DOHH2 (cell line): Measurements from ENCODE around the gene MAP6.
"Not testable (repeated sequence)": the region's sequence is repeated elsewhere in the genome, so short reads cannot be mapped to it uniquely, and the experiment has no call there.

ENCODE experiments used
- H3F3A ChIP-seq: fragments of 200-600 bp; sonication (generic), shearing (Covaris generic); 2 replicates; pipeline ENCODE4 v1.6.0; 2016; ENCODE audit warnings: antibody characterized with exemption, mild to moderate bottlenecking; ENCODE audit not compliant: control insufficient read depth, insufficient read depth
- H3K27ac ChIP-seq: fragments of 200-600 bp; sonication (generic); 2 replicates; pipeline ENCODE4 v1.5.1; 2014; ENCODE audit warnings: low read depth, mild to moderate bottlenecking, low read length, moderate library complexity
- H3K27me3 ChIP-seq: fragments of 200-600 bp; sonication (generic); 2 replicates; pipeline ENCODE4 v1.6.1; 2014; ENCODE audit warnings: mild to moderate bottlenecking, low read length, mixed read lengths; ENCODE audit not compliant: control insufficient read depth
- H3K36me3 ChIP-seq: fragments of 200-600 bp; sonication (generic); 2 replicates; pipeline ENCODE4 v1.6.1; 2014; ENCODE audit warnings: mild to moderate bottlenecking, low read length, moderate library complexity, mixed read lengths; ENCODE audit not compliant: control insufficient read depth
- H3K4me1 ChIP-seq: fragments of 200-600 bp; sonication (generic); 2 replicates; pipeline ENCODE4 v1.6.1; 2014; ENCODE audit warnings: mild to moderate bottlenecking, low read length, mixed read lengths; ENCODE audit not compliant: control insufficient read depth
- H3K4me2 ChIP-seq: fragments of 200-600 bp; sonication (generic); 2 replicates; pipeline ENCODE4 v1.6.0; 2014; ENCODE audit warnings: mild to moderate bottlenecking, low read length, moderate library complexity
- H3K4me3 ChIP-seq: fragments of 200-600 bp; sonication (generic); 2 replicates; pipeline ENCODE4 v1.5.1; 2014; ENCODE audit warnings: mild to moderate bottlenecking, low read length, mixed read lengths
- H3K79me2 ChIP-seq: fragments of 200-600 bp; sonication (generic); 2 replicates; pipeline ENCODE4 v1.6.1; 2014; ENCODE audit warnings: mild to moderate bottlenecking, low read length, mixed read lengths; ENCODE audit not compliant: control insufficient read depth
- H3K9me2 ChIP-seq: fragments of 200-600 bp; sonication (generic); replicated peaks from 2 replicates; pipeline ENCODE4 v1.6.1; 2014; ENCODE audit warnings: mild to moderate bottlenecking, low read length, mixed read lengths; ENCODE audit not compliant: control insufficient read depth
- H3K9me3 ChIP-seq: fragments of 200-600 bp; sonication (generic); 2 replicates; pipeline ENCODE4 v1.6.1; 2014; ENCODE audit warnings: antibody characterized with exemption, low read length, mixed read lengths; ENCODE audit not compliant: control insufficient read depth, insufficient read depth
- H4K20me1 ChIP-seq: fragments of 200-600 bp; sonication (generic); 2 replicates; pipeline ENCODE4 v1.6.0; 2014; ENCODE audit warnings: low read depth, mild to moderate bottlenecking, antibody characterized with exemption, low read length, moderate library complexity; ENCODE audit not compliant: control insufficient read depth, insufficient read depth
- CTCF ChIP-seq: fragments of 200-600 bp; sonication (generic); IDR thresholded peaks from one replicate; pipeline ENCODE4 v1.5.1; 2014; ENCODE audit warnings: antibody characterized with exemption, mild to moderate bottlenecking, low read depth, low read length; ENCODE audit not compliant: poor library complexity, severe bottlenecking
- EZH2phosphoT487 ChIP-seq: fragments of 200-600 bp; sonication (generic); IDR thresholded peaks from 2 replicates; pipeline ENCODE4 v1.6.1; 2017; ENCODE audit warnings: borderline replicate concordance, mild to moderate bottlenecking, antibody characterized with exemption, low read length, moderate library complexity, mixed read lengths

The MAP6 gene

DNA sequence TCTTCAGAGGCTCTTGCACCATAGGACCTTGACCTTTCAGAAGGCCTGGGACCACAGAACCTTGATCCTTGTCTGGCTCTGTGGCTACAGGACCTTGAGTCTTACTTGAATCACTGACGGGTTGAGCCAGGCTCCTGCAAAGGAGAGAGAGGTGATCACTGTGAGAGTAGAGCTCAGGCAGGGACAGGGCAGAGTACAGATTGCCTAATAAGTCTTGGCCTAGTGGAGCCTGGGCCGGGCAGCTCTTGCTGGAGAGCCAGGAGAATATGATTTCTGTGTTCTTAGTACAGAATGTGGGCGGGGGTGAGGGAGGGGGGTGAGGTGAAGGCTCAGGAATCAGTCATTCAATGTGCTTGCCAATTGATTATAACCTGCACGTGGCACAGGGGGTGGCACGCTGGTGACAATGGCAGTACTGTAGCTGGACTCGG, 80.8 kb downstream of the MAP6 start:
- Histone ChIP-seq H3K27ac (no peak overlapping the region), H3K36me3 (no peaks in the 10 kb centered on the region), H3F3A (no peaks in the 10 kb centered on the region), H4K20me1 (no peaks in the 10 kb centered on the region), H3K9me2 (no peaks in the 10 kb centered on the region), H3K9me3 (no peaks in the 10 kb centered on the region), H3K4me1 (0 out of 2 replicates have a peak, but pooled peaks cover 5% of the 10 kb centered on the region), H3K4me3 (no peak overlapping the region), H3K4me2 (no peak overlapping the region), H3K79me2 (no peaks in the 10 kb centered on the region), H3K27me3 (peaks cover 17% of the 10 kb centered on the region)
- no peak for TF ChIP-seq CTCF
- TF ChIP-seq EZH2phosphoT487 = no peak

DNA sequence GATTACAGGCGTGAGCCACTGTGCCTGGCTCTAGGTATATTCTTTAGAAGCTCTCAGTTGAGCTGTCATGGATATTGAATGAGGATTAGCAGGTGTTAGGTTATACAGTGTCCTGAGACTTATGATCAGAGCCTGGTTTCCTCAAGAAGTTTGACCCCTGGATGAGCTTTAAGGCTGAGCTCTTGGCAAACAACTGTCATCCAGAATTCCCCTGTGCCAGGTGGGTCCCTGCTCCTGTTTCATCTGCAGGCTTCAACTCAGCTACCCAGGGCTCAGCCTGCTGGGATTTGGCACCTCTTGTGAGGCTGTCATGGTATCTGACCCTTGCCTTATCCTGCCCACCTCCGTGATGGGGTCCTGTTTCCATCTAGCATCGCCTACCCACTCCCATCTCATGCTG, 82.4 kb downstream of the MAP6 start:
- TF ChIP-seq CTCF (no peak), EZH2phosphoT487 (no peak)
- Histone ChIP-seq H4K20me1 (no peaks in the 10 kb centered on the region), H3F3A (no peaks in the 10 kb centered on the region), H3K27ac (no peak overlapping the region), H3K4me3 (no peak overlapping the region), H3K9me3 (no peaks in the 10 kb centered on the region), H3K9me2 (no peaks in the 10 kb centered on the region), H3K4me1 (0 out of 2 replicates have a peak, but pooled peaks cover 7% of the 10 kb centered on the region), H3K36me3 (no peaks in the 10 kb centered on the region), H3K4me2 (no peak overlapping the region), H3K79me2 (no peaks in the 10 kb centered on the region), H3K27me3 (peaks cover 29% of the 10 kb centered on the region)

GRCh38 chr11:75585293-75585670, 83.6 kb downstream of the MAP6 start:
- Histone ChIP-seq H3K27ac (no peak overlapping the region), H3F3A (no peaks in the 10 kb centered on the region), H3K9me2 (no peaks in the 10 kb centered on the region), H3K9me3 (no peaks in the 10 kb centered on the region), H3K4me2 (no peak overlapping the region), H4K20me1 (no peaks in the 10 kb centered on the region), H3K27me3 (peaks cover 29% of the 10 kb centered on the region), H3K36me3 (no peaks in the 10 kb centered on the region), H3K79me2 (no peaks in the 10 kb centered on the region), H3K4me1 (0 out of 2 replicates have a peak, but pooled peaks cover 7% of the 10 kb centered on the region), H3K4me3 (no peak overlapping the region)
- no peak for TF ChIP-seq EZH2phosphoT487
- TF ChIP-seq CTCF = no peak

DNA sequence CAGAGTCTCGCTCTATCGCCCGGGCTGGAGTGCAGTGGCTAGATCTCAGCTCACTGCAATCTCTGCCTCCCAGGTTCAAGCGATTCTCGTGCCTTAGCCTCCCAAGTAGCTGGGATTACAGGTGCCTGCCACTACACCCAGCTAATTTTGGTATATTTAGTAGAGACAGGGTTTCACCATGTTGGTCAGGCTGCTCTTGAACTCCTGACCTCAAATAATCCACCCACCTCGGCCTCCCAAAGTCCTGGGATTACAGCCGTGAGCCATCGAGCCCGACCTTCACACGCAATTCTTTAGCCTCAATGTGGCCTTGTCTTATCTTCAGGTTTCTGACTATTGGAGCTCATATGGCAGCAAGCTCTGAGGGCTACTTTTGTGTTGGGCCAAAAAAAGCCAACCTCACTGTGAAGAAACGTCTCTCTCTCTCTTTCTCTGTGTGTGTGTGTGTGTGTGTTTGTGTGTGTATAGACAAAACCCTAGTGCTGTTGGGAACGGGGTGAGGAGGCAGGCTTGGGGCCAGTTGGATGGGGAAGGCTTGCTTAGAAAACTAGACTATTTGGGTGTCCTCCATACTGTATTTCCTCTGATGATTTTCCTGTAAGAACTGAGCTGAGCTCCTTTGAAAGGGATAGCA, 84.1 kb downstream of the MAP6 start:
- not testable (repeated sequence) for H3K9me2 ChIP-seq, H3K9me3 ChIP-seq, H3K4me2 ChIP-seq, H3K4me1 ChIP-seq, H4K20me1 ChIP-seq, H3F3A ChIP-seq, H3K4me3 ChIP-seq, H3K36me3 ChIP-seq, H3K27ac ChIP-seq, H3K79me2 ChIP-seq
- peaks cover 32% of the 10 kb centered on the region for H3K27me3 ChIP-seq
